ENCODE data around the gene TOGARAM1.

- TF ChIP-seq CTCF (IDR thresholded peaks at IDR 0.05; ENCODE audit: low read depth, low read length) (no peak), POLR2A (IDR thresholded peaks at IDR 0.05; ENCODE audit: extremely low read depth, insufficient read length) (no peak)
These were observed 77.4 kb downstream of the TOGARAM1 start for GRCh38 chr14:45039390-45039789.

Data from NB4 (cell line).